AG08395 (cell line): ENCODE data around the gene CEP170B.
"Not testable (repeated sequence)": the region's sequence is repeated elsewhere in the genome, so short reads cannot be mapped to it uniquely, and the experiment has no call there.

Source experiments
- DNase-seq: peaks from one replicate; pipeline ENCODE4 v3.0.0; 2012; ENCODE audit warnings: mixed read lengths, low spot score

CEP170B gene

GRCh38 chr14:104844306-104845032, 20.6 kb upstream of the CEP170B start:
- DNase-seq, result no peak

GRCh38 chr14:104845033-104845666, 19.9 kb upstream of the CEP170B start:
- no peak for DNase-seq

- DNase-seq, result no peak
Observed at GRCh38 chr14:104845834-104846441, 19.1 kb upstream of the CEP170B start.

- DNase-seq, result no peak
Observed at GRCh38 chr14:104852280-104852663, 12.8 kb upstream of the CEP170B start.

- DNase-seq, result no peak
Observed at GRCh38 chr14:104855532-104856090, 9.5 kb upstream of the CEP170B start.

GRCh38 chr14:104856157-104856868, 8.8 kb upstream of the CEP170B start:
- no peak for DNase-seq

GRCh38 chr14:104856869-104857860, 7.9 kb upstream of the CEP170B start:
- DNase-seq, result no peak

- not testable (repeated sequence) for DNase-seq
Observed at GRCh38 chr14:104857931-104858330, 7.1 kb upstream of the CEP170B start.

GRCh38 chr14:104858811-104859426, 6.1 kb upstream of the CEP170B start:
- no peak for DNase-seq

GRCh38 chr14:104859900-104860299, 5.2 kb upstream of the CEP170B start:
- no peak for DNase-seq

GRCh38 chr14:104860414-104860813, 4.7 kb upstream of the CEP170B start:
- no peak for DNase-seq

- DNase-seq, result no peak
Observed at GRCh38 chr14:104863131-104863862, 1.8 kb upstream of the CEP170B start.

GRCh38 chr14:104863923-104864266, 1.2 kb upstream of the CEP170B start:
- no peak for DNase-seq

GRCh38 chr14:104864267-104865080, 594 bp upstream of the CEP170B start:
- no peak for DNase-seq

- peak; percentile 87 for DNase-seq
Observed at GRCh38 chr14:104865631-104866441, 768 bp downstream of the CEP170B start.

- no peak for DNase-seq
Observed at GRCh38 chr14:104866451-104867370, 1.6 kb downstream of the CEP170B start.

GRCh38 chr14:104867371-104868059, 2.4 kb downstream of the CEP170B start:
- DNase-seq, result no peak
